Loucy (cell line): ENCODE results near the gene UBE2K.

Experiments
- H2AFZ ChIP-seq: fragments of 200-600 bp; sonication (generic); 2 replicates; pipeline ENCODE4 v1.6.0; 2016; ENCODE audit warnings: antibody characterized with exemption, mild to moderate bottlenecking, low read length, moderate library complexity
- H3F3A ChIP-seq: fragments of 200-600 bp; 2 replicates; pipeline ENCODE4 v1.6.0; 2016; ENCODE audit warnings: antibody characterized with exemption, low read depth, mild to moderate bottlenecking
- H3K27me3 ChIP-seq: fragments of 200-600 bp; sonication (generic); 2 replicates; pipeline ENCODE4 v1.6.1; 2014; ENCODE audit warnings: low read length, mild to moderate bottlenecking; ENCODE audit not compliant: insufficient read depth, poor library complexity, severe bottlenecking
- H3K36me3 ChIP-seq: fragments of 200-600 bp; sonication (generic); 2 replicates; pipeline ENCODE4 v1.6.1; 2016; ENCODE audit warnings: low read length; ENCODE audit not compliant: insufficient read depth
- H3K4me1 ChIP-seq: fragments of 200-600 bp; sonication (generic); 2 replicates; pipeline ENCODE4 v1.5.1; 2014; ENCODE audit warnings: low read length, mild to moderate bottlenecking; ENCODE audit not compliant: insufficient read depth, poor library complexity, severe bottlenecking
- H3K4me2 ChIP-seq: fragments of 200-600 bp; sonication (generic); 2 replicates; pipeline ENCODE4 v1.6.0; 2014; ENCODE audit warnings: antibody characterized with exemption, low read length, low read depth, mild to moderate bottlenecking; ENCODE audit not compliant: poor library complexity, severe bottlenecking
- H3K4me3 ChIP-seq: fragments of 200-600 bp; sonication (generic); 2 replicates; pipeline ENCODE4 v1.5.1; 2014; ENCODE audit warnings: low read length, mild to moderate bottlenecking, mixed read lengths; ENCODE audit not compliant: poor library complexity, severe bottlenecking
- H3K79me2 ChIP-seq: fragments of 200-600 bp; sonication (generic); 2 replicates; pipeline ENCODE4 v1.6.1; 2014; ENCODE audit warnings: low read length; ENCODE audit not compliant: insufficient read depth
- H3K9ac ChIP-seq: fragments of 200-600 bp; sonication (generic); 2 replicates; pipeline ENCODE4 v1.6.0; 2014; ENCODE audit warnings: mild to moderate bottlenecking, low read depth, low read length, moderate library complexity; ENCODE audit not compliant: poor library complexity, severe bottlenecking
- H3K9me2 ChIP-seq: fragments of 200-600 bp; sonication (generic); replicated peaks from 2 replicates; pipeline ENCODE4 v1.6.1; 2016; ENCODE audit warnings: low read depth, low read length, mixed read lengths
- H3K9me3 ChIP-seq: fragments of 200-600 bp; sonication (generic); 2 replicates; pipeline ENCODE4 v1.6.1; 2014; ENCODE audit warnings: mild to moderate bottlenecking, antibody characterized with exemption, low read length, low read depth; ENCODE audit not compliant: insufficient read depth
- H4K20me1 ChIP-seq: fragments of 200-600 bp; sonication (generic); 2 replicates; pipeline ENCODE4 v1.6.0; 2014; ENCODE audit warnings: antibody characterized with exemption, low read length, mild to moderate bottlenecking; ENCODE audit not compliant: insufficient read depth, poor library complexity, severe bottlenecking
- EZH2phosphoT487 ChIP-seq: fragments of 200-600 bp; IDR thresholded peaks from 2 replicates; pipeline ENCODE4 v1.6.1; 2018; ENCODE audit warnings: antibody characterized with exemption, mild to moderate bottlenecking, moderate library complexity, borderline replicate concordance
- TF ChIP-seq, protein P1 (sequence below): fragments of 200-600 bp; sonication (generic); conservative IDR thresholded peaks from 2 replicates; pipeline ENCODE4 v1.5.1; 2014; ENCODE audit warnings: mild to moderate bottlenecking, antibody characterized with exemption, low read length

Gene UBE2K

DNA sequence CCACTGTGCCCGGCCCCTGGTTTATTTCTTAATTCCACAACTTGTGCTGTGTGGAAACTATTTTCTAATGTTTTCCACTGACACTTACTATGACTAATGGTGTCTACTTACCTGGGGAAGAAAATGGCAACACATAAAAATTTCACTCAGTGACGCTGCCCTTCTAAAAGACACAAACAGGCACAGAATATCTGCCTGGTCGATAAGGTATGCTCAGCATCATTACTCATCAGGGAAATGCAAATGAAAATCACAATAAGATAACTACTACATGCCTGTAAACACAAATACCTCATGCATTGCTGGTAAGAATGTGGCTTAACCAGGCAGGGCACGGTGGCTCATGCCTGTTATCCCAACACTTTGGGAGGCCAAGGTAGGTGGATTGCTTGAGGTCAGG, 61.6 kb downstream of the UBE2K start:
- no peaks in the 10 kb centered on the region for H3K9me2 ChIP-seq
- H3F3A ChIP-seq, result no peaks in the 10 kb centered on the region
- no peak overlapping the region for H3K9ac ChIP-seq
- no peak for TF ChIP-seq EZH2phosphoT487
- TF ChIP-seq, protein P1, sequence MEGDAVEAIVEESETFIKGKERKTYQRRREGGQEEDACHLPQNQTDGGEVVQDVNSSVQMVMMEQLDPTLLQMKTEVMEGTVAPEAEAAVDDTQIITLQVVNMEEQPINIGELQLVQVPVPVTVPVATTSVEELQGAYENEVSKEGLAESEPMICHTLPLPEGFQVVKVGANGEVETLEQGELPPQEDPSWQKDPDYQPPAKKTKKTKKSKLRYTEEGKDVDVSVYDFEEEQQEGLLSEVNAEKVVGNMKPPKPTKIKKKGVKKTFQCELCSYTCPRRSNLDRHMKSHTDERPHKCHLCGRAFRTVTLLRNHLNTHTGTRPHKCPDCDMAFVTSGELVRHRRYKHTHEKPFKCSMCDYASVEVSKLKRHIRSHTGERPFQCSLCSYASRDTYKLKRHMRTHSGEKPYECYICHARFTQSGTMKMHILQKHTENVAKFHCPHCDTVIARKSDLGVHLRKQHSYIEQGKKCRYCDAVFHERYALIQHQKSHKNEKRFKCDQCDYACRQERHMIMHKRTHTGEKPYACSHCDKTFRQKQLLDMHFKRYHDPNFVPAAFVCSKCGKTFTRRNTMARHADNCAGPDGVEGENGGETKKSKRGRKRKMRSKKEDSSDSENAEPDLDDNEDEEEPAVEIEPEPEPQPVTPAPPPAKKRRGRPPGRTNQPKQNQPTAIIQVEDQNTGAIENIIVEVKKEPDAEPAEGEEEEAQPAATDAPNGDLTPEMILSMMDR, result no peak
- H3K36me3 ChIP-seq, result peaks cover 78% of the 10 kb centered on the region; the same call in 1 of the 2 replicates
- no peaks in the 10 kb centered on the region for H3K9me3 ChIP-seq
- no peaks in the 10 kb centered on the region for H3K27me3 ChIP-seq
- no peak overlapping the region for H2AFZ ChIP-seq
- no peaks in the 10 kb centered on the region for H3K79me2 ChIP-seq
- no peaks in the 10 kb centered on the region for H4K20me1 ChIP-seq
- no peaks in the 10 kb centered on the region for H3K4me1 ChIP-seq
- no peak overlapping the region for H3K4me2 ChIP-seq
- no peak overlapping the region for H3K4me3 ChIP-seq

DNA sequence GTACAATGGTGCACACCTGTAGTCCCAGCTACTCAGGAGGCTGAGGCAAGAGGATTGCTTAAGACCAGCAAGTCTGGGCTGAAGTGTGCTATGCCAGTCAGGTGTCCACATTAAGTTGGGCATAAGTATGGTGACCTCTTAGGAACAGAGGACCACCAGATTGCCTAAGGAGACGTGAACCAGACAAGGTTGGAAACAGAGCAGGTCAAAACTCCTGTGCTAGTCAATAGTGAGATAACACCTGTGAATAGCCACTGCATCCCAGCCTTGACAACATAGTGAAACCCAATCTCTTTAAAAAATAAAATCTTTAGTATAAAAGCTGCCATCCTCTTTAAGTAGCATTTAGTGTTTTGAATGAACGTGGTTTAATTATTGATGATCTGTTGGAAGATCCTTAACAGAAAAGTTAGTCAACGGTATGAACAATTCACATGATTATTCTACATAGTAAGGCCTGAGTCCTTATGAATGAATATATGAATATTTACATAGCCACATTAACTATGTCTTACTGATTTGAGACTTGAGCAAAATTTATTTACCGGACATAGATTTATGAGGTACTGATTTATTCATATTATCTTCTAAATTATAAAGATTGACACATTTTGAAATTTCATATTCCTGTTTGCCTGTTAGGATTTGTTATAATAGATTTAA, 63.2 kb downstream of the UBE2K start:
- no peak overlapping the region for H3K4me3 ChIP-seq
- no peak overlapping the region for H2AFZ ChIP-seq
- no peaks in the 10 kb centered on the region for H3K27me3 ChIP-seq
- H3K36me3 ChIP-seq, result peaks cover 81% of the 10 kb centered on the region; the same call in 1 of the 2 replicates
- H3K79me2 ChIP-seq, result no peaks in the 10 kb centered on the region
- no peak for TF ChIP-seq EZH2phosphoT487
- TF ChIP-seq, protein P1, result no peak
- no peaks in the 10 kb centered on the region for H4K20me1 ChIP-seq
- no peak overlapping the region for H3K4me2 ChIP-seq
- H3K9ac ChIP-seq, result no peak overlapping the region
- no peaks in the 10 kb centered on the region for H3K9me2 ChIP-seq
- H3F3A ChIP-seq, result no peaks in the 10 kb centered on the region
- H3K4me1 ChIP-seq, result no peaks in the 10 kb centered on the region
- H3K9me3 ChIP-seq, result no peaks in the 10 kb centered on the region

DNA sequence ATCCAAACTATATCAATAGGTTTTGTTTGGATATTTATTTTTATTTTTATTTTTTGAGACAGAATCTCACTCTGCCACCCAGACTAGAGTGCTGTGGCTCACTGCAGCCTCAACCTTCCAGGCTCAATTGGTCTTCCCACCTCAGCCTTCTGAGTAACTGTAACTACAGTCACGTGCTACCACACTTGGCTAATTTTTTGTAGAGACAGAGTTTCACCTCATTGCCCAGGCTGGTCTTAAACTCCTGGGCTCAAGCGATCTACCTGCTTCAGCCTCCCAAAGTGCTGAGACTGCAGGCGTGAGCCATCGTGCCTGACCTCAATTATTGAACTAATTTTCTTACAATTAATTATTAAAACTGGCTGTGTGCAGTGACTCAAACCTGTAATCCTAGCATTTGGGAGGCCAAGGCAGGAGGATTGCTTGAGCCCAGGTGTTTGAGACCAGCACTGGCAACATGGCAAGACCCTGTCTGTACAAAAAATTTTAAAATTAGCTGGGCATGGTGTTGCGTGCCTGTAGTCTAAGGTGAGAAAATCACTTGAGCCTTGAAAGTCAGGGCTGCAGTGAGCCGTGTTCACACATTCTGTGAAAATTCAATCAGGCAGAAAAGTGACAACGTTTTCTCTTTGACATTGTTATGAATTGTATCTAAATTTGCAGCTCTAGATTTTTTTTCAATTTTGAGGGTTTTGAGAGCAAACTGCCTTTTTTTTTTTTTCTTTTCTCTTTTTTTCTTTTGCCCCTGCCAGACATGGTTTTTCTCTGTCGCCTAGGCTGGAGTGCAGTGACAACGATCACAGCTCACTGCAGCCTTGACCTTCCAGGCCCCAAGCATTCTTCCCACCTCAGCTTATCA, 66.0 kb downstream of the UBE2K start:
- Histone ChIP-seq H3K9me2 (no peaks in the 10 kb centered on the region), H3K36me3 (peaks cover 65% of the 10 kb centered on the region; the same call in 1 of the 2 replicates), H3K4me1 (no peaks in the 10 kb centered on the region), H3F3A (no peaks in the 10 kb centered on the region), H2AFZ (no peak overlapping the region), H3K9ac (no peak overlapping the region), H3K79me2 (no peaks in the 10 kb centered on the region), H4K20me1 (no peaks in the 10 kb centered on the region), H3K9me3 (no peaks in the 10 kb centered on the region), H3K4me2 (no peak overlapping the region), H3K4me3 (no peak overlapping the region), H3K27me3 (no peaks in the 10 kb centered on the region)
- TF ChIP-seq, protein P1, result no peak
- TF ChIP-seq EZH2phosphoT487, result no peak
